NCI-H510A treated with DMSO at 0.1 percent for 48 hours (cell line): ENCODE results near the gene HGFAC.

ENCODE experiments used
- DNase-seq: peaks from one replicate; lab custom pipeline; 2025; lab: John Stamatoyannopoulos, UW

The HGFAC gene

GRCh38 chr4:3462790-3463415 is 21.1 kb downstream of the HGFAC start, which contains the start of gene DOK7:
TSS of gene DOK7 (plus strand) at chr4:3463306. CDS start at chr4:3463376, 70 bp downstream.
- no peak for DNase-seq

DNA sequence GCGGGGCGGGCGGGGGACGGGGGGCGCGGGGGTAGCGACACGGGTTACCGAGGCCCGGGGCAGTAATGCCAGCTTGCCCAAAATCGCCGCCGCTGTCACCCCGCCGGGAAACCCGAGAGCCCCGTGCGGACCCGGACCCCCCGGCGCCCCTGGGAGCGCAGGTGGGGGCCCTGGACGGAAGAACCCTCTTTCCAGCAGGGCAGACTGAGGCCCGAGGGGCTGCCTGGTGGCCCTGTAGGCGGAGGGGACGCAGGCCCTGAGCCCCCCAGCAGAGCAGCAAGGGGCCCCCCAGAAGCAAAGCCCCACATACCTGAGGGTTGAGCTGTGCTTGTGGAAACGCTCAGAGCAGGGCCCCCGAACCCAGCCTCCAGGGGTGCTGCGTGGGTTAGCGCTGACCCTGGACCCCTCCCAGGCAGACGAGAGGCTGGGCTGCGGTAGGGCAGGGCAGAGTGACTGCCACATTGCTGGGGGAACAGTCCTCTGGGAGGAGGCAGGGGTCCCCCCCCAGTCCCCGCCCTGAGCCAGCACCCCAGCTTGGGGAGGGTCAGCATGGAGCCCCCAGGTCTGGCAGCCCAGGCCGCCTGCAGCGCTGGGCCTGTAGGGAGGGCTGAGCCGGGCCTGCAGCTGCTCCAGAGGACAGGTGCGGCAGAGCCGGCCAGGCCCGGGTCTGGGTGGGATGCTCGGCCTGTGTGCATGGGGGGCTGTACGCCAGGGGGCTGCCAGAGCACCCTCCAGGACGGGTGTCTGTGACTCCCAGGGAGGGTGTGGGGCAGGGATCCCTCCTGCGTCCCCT is 22.0 kb downstream of the HGFAC start:
- DNase-seq = no peak

DNA sequence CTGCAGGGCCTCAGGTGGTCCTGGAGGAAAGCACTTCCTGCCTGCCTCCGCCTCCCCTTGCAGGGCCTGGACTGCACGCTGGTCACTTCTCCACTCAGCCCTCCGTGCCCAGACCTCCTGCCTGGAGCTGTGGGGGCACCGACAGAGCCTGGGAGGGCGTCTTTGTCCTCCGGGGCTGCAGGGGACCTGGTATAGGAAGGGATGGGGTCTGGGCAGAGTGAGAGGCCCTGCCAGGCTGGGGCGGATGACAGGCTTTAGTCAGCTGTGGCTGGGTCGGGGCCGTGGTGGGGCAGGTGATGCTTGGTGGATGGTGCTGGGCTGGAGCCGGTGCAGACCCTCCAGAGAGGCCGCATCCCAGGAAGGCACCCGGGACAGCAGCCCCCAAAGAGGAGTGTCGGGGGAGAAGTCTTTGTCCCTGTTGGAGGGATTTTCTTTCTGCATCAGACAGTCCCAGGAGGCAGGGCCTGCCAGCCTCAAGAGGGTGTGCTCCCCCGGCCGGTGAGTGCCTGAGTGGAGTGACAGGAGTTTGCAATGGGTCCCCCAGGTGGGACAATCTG is 22.7 kb downstream of the HGFAC start:
- no peak for DNase-seq

DNA sequence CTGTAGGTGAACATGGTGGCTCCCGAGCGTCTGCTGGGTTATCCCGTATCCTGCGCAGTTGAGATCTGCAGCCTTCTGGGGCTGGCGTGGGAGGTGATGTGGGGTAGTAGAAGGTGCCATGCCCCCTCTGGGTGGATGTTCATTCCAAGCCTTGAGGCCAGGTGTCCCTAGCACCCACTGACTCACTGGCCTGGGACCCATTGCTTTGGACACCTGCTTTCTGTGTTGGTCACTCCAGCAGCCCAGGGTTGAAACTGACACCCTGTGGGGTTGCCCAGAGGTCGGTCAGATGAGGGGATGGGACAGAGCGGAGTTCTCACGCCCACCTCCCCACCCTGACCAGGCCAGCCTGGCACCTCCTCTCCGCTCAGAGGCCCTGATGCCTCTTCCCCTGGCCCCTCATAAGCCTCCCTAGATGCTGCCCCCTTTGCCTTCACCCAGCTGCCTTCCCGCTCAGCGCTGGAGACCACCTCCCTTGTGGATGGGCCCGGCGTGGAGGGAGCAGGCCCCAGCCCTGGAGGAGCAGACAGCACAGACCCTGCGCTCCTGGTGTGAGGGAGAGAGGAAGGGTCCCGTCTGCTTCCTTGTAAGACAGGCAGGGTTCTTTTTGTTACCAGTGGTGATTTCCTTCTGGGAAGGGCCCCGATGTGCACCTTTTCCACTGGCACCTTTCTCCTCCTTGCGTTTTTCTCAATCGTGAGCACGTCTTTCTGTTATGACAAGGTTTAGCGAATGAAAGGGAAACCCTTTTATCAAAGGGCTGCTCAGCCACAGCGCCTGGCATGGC is 23.3 kb downstream of the HGFAC start:
- DNase-seq = no peak

- DNase-seq = no peak
Observed at GRCh38 chr4:3465698-3466671, 24.2 kb downstream of the HGFAC start.

- no peak for DNase-seq
Observed at GRCh38 chr4:3466691-3467600, 25.2 kb downstream of the HGFAC start.

GRCh38 chr4:3467601-3468031 is 25.8 kb downstream of the HGFAC start:
- DNase-seq = no peak

DNA sequence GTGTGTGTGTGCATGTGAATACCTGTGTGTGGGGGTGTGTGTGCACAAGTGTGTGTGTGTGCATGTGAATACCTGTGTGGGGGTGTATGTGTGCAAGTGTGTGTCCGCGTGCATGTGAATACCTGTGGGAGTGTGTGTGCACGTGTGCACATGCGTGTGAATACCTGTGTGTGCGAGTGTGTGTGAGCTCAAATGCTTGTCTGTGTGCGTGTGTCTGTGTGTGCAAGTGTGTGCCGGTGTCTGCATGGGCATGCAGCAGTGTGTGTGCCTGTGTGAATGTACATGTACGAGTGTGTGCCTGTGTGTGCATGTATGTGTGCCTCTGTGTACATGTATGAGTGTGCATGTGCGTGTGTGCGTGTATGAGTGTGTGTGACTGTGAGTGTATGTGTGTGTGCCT is 26.4 kb downstream of the HGFAC start:
- no peak for DNase-seq

DNA sequence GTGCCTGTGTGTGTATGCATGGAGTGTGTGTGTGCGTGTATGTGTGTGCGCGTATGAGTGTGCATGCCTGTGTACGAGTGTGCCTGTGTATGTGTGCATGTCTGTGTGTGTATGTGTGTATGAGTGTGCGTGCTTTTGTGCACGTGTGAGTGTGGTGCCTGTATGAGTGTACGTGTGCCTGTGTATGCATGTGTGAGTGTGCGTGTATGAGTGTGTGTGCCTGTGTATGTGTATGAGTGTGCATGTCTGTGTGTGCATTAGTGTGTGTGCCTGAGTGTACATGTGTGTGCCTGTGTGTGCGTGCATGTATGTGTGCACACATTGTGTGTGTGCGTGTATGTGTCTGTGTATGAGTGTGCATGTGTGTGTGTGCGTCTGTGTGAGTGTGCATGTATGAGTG is 27.0 kb downstream of the HGFAC start:
- DNase-seq = no peak

DNA sequence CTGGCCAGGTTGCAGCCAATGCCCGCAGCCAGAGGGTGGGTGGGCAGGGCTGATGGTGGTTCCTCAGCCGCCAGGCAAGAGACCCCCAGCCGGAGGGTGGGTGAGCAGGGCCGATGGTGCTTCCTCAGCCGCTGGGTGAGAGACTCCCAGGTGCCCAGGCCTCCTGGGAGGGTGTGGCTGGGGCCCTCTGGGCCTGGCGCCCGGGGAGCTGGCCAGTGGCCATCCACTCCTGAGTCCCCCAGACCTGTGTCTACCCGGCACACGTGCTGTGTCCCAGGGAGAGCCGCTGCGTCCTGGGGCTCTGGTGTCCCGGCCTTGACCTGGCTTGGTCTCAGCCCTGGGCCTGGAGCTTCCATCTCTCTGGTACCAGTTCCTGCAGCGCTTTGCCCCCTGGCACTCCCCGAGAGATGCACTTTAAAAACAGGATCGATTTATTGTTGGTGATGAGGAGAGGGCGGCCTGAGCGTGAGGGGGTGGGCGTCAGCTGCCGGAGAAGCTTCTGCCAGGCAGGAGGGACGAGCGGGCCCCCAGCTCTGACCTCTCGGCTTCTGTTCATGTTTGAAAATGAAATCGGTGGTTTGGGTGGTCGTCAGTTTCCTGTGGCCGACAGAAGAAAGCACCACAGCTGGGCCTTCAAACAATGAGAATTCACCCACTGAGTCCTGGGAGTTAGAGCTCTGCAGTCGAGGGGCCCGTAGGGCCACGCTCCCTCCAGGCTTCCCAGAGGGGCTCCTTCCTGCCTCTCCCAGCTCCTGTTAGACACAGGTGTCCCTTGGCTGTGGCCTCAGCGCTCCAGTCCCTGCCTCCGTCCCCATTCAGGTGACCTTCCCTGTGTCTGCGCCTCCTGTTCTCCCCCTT is 27.8 kb downstream of the HGFAC start:
- no peak for DNase-seq

GRCh38 chr4:3470244-3471097 is 28.7 kb downstream of the HGFAC start:
- DNase-seq = no peak

GRCh38 chr4:3471098-3471760 is 29.5 kb downstream of the HGFAC start:
- no peak for DNase-seq

- no peak for DNase-seq
Observed at GRCh38 chr4:3471886-3472285, 30.1 kb downstream of the HGFAC start.

DNA sequence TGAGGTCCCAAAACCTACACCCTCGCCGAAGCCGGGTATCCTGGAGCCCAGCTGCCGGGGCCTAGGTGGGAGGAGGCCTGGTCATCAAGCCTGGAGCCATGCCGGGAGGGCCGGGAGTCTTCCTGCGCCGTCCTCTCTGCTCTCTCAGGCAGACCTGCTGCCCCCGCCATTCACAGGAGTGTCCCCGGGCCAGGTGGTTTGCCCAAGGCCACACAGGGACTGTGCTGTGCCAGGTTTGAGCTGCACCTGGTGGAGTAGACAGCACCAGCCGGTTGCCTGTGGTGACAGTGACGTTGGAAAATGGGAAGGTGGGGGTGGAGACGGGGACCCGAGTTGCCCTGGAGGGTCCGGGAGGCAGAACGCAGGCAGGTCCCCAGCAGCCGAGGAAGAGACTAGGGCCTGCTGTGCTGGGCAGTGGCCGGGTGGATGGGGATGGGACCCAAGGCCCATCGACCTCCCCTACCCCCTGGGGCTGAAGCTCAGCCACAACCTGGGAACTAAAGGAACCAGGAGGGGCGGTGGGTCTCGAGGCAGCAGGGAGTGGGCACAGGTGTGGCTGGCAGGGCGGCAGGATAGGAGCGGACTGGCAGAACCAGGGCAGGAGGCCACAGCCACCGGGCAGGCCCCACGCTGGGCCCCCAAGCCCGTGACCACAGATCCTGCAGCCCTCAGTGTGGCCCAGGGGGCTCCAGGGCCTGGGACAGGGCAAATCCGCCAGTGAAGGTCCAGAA is 30.8 kb downstream of the HGFAC start:
- DNase-seq = no peak

DNA sequence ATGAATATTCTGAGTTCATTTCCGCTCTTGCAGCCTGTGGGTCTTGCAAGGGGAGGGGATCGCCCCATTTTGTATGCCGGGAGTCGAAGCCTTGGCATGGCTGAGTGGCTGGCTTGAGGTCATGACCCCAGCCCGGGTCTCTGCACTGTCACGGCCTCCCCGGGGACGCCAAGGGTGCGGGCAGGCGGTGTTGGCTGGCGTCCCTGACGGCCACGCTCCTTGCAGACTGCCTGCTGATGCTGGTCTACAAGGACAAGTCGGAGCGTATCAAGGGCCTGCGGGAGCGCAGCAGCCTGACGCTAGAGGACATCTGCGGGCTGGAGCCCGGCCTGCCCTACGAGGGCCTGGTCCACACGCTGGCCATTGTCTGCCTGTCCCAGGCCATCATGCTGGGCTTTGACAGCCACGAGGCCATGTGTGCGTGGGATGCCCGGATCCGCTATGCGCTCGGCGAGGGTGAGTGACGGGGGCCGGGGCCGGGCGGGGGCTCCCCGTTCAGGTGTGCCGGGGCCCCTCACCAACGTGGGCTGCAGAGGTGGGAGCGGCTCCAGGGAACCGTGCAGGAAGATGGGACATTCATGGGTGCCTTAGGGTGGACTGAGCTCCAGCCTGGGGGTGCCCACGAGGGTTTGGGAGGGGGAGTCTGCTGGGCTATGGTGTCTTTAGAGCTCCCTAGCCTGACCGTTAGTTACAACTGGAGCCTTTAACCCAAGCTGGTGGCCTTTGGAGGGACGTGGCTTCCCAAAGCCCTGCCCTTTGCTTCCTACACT is 31.6 kb downstream of the HGFAC start:
- no peak for DNase-seq
